Measurements from ENCODE around the gene CCDC180.
"Not testable (repeated sequence)": the region's sequence is repeated elsewhere in the genome, so short reads cannot be mapped to it uniquely, and the experiment has no call there.

CCDC180 gene

GRCh38 chr9:97307500-97308163 is at the start of gene CCDC180:
Gene CCDC180, plus strand, starts transcription at chr9:97307659. Its CDS starts 405 bp downstream, at chr9:97308064.
- DNase-seq: no peak

GRCh38 chr9:97259834-97260514 is 47.5 kb upstream of the CCDC180 start:
- not testable (repeated sequence) for DNase-seq

GRCh38 chr9:97271292-97271691 is 36.2 kb upstream of the CCDC180 start:
- DNase-seq: no peak

DNA sequence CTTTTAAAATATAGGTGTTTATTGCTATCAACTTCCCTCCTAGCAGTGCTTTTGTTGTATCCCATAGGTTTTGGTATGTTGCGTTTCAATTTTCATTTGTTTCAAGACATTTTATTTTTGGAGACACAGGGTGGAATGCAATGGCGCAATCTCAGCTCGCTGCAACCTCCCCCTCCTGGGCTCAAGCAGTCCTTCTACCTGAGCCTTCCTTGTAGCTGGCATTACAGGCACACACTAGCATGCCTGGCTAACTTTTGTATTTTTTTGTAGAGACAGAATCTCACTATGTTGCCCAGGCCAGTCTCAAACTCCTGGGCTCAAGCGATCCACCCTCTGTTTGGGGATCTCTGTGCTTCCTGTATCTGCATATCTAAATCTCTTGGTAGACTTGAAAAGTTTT is 35.4 kb upstream of the CCDC180 start:
- no peak for DNase-seq

GRCh38 chr9:97276310-97276852 is 31.1 kb upstream of the CCDC180 start:
- DNase-seq: no peak

GRCh38 chr9:97277953-97278352 is 29.5 kb upstream of the CCDC180 start:
- no peak for DNase-seq

DNA sequence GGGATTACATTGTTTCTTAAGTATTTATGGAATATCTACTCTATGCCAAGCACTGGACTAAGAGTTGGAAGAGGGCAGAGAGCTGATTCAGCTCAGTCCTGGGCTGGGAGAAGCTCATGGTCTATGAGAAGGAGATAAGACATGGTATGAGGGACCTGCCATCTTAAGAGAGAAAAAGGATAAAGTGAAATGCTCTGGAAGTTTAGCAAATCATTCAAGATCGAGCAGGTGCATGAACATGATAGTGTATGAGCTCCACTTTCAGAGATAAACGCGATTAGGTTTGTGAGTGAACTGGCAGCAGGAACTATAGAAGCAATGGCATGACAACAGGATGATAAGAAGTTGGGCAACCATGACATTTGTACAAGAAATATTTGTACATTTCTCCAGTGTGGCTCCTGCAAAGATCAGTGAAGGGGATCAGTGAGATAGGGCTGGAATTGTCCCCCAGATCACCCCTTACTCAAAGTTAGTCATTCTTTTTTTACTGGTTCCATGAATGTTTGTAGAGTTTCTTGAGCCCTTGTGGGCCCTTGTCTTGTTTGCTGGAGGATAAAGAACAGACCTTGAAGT is 26.6 kb upstream of the CCDC180 start:
- DNase-seq: no peak

DNA sequence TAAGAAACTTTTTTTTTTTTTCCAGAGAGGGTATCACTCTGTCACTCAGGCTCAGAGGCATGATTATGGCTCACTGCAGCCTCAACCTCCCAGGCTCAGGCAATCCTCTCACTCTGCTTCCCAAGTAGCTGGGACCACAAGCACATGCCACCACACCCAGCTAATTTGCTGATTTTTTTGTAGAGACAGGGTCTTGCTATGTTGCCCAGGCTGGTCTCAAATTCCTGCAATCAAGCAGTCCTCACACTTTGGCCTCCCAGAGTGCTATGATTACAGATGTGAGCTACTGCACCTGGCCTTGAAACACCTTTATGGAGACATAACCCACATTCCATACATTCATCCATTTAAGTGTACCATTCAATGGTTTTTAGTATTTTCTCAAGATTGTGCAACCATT is 23.7 kb upstream of the CCDC180 start:
- no peak for DNase-seq

GRCh38 chr9:97284798-97285197 is 22.7 kb upstream of the CCDC180 start:
- no peak for DNase-seq

DNA sequence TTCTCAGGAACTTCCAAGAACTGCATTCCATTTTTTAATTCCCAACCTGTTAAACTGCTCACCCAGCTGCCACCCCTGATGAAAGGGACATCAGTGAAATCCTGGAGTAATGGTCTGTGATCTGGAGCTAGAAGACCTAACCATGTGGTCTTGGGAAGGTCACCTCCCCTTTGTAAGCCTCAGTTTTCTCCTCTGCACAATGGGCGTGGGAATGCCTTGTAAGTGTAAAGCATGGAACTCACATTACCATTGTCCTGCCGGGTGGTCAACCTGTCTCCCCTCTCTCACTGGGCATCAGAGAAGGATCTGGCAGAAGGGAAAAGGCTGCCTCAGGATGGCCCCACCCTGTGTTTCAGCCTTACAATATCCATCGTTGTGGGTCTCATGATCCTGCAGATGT is 15.3 kb upstream of the CCDC180 start:
- no peak for DNase-seq

DNA sequence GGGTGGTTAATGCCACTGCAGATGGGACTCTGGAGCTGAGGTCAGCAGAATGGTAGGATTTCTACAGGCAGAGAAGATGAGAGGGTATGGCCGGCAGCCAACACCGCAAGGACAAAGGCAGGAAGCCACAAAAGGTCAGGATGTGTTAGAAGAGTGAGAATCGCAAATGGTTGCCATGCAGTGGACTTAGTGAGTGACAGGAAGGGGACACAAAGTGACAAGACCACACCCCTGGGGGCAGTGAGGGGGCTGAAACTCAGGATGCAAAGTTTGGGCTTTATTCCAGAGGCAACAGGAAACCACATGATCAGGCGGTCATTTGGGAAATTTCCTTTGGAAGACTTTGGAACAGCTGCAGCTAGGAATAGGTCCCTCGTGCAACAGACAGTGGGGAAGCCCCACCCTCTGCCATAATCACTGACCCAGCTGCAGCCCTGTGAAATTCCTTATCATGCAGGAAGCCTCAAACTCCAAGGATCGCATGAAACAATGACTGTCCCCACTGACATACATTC is 14.2 kb upstream of the CCDC180 start:
- peak; percentile 84 for DNase-seq

DNA sequence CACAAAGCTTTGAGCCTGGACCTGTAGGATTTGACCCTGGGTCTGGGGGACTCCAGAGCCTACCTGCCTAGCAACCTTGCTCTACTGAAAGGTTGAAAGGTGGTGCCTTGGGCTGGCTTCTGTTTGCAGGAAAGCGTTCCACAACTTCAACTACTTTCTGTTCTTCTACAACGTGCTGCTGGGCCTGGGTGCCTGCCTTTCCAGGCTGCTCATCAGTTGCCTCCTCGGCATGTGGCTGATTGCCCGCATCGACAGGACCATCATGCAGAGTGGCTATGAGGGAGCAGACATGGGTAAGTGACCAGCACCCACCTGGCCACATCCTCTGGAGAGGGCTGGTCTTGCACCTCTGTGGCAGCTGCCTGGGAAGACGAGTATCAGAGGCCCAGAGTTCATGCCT is 13.6 kb upstream of the CCDC180 start:
- no peak for DNase-seq

DNA sequence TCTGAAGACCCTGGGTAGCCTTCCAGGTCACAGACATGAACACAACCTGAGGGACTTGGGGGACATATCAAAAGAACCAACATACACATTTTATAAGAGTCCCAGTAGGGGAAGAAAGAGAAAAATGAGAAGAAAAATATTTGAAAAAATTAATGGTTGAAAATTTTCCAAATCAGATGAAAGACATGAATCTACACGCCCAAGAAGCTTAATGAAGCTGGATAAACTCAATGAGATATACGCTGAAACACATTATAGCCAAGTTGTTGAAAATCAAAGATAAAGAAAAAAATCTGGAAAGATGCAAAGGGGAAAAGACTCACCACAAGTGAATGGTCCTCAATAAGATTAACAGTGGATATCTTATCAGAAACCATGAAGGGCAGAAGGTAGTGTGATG is 9.6 kb upstream of the CCDC180 start:
- DNase-seq: no peak

DNA sequence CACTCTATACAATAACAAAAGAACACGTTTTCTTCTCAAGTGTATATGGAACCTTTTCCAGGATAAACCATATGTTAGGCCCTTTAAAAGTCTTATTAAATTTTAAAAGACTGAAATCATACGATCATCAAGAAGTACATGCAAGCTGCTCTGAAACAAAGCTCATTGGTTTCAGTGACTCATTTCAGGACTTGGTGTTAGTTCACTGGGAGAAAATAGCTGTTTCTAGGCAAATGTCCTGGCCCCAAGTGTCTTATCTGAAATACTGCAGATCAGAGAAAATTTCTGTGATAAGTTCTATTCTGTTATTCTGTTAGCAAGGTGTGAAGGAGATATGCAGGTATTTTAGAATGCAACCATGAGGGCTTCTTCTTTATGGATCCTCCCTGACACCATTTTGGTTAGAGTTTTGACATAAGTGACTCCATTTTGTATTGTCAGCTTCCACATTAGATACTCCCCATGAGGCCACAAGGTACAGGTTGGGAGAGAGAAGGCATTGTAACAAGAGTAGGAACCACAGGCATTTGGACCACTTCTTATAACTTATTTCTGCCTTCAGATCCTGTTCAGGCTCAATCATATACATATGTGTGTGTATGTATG is 7.5 kb upstream of the CCDC180 start:
- no peak for DNase-seq

DNA sequence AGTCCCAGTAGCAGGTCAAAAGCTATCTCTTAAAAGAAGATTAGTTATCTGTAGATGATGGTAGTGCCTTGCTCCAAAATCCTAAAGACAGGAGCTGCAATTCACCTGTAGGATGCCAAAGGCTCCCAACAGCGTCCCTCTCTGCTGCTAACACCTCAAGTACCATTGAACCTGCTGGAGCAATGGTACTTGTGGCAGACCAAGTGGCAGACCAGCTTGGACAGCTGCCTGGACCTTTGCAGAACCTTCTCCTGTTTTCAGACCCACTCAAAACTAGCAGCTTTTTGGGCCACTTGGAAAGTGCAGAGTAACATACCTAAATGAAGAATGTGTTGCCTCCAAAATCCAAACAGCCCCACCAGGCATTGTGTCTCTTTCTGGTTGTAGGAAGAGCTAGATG is 6.9 kb upstream of the CCDC180 start:
- DNase-seq: no peak

GRCh38 chr9:97301974-97302373 is 5.5 kb upstream of the CCDC180 start:
- no peak for DNase-seq

GRCh38 chr9:97304586-97304985 is 2.9 kb upstream of the CCDC180 start:
- DNase-seq: no peak

DNA sequence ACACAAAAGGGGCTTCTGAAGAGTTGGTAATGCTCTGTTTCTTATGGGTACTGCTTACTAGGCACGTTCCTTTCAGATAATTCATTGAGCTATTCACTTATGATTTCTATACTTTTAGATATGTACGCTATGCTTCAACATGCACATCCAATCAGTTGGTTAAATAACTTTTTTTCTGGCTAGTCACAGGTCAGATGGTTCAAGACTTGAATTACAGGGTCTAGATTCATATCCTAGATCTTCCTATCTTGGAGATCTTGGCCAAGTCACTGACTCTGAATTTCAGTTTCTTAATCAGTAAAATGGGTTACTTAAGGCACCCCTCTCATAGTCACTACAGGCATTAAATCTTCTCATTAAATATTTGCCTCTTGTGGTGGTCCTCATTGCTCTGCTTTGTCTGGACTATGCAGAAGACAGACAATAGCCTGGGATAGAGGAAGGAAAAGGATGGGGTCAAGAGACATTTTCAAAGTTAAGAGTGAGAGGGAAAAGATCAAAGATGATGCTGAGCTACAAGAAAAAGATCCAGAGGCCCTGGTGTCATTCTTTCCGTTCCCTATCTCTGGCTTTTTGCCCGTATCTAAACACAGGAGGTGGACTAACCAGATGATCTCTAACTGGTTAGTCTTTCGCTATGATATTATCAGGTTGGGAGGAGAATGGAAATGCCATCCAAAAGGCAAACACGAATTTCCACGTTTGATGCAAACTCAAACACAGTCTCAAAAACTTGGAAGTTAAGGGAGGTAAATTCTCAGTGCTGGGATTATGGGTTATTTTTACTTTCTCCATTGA is 1.8 kb upstream of the CCDC180 start:
- DNase-seq: no peak

- no peak for DNase-seq
Measured at GRCh38 chr9:97307091-97307490, 368 bp upstream of the CCDC180 start.

- no peak for DNase-seq
Measured at GRCh38 chr9:97309260-97309659, 1.8 kb downstream of the CCDC180 start.

DNA sequence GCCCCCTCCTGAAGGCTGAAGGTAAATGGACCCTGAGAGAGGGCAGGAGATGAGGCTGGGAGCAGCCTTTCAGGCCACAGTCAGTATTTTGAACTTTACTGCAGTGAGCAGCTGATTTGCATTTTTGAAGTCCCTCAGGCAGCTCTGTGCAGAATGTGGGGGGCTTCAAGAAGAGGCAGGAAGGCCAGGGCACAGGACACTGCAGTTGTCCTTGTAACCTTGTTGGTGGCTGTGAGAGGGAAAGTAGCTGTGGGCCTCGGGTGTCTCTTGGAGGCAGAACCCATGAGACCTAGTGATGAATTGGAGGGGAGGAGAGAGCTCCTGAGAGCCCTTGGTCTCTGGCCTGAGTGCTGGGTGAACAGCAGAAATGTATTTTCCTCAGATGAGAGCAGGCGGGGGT is 2.6 kb downstream of the CCDC180 start:
- no peak for DNase-seq

DNA sequence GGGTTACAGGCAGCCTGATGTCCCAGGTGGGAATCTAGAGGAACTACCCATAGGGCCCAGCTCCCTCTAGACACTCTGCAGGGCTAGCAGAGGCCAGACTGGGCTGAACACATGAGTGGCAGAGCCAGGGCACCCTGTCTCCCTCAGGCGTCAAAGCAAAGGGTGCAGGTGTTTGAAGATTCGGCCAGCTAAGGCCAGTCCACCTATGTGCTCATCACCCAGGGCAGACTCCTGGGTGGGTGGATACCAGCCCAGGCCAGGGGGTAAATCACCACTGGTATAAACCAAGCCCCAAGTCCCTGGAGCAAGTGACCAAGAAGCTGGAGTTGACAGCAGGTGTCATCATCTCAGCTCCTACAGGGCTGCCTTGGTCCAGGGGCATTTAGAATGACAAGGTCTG is 3.4 kb downstream of the CCDC180 start:
- no peak for DNase-seq
